NCI-H1930 (cell line): ENCODE data around the gene ORM1.
"Not testable (repeated sequence)": the region's sequence is repeated elsewhere in the genome, so short reads cannot be mapped to it uniquely, and the experiment has no call there.

ENCODE experiments used
- DNase-seq, 2 experiments: peaks; one replicate each; lab custom pipeline; 2025; lab: John Stamatoyannopoulos, UW

ORM1 gene

GRCh38 chr9:114322831-114323531, at the start of gene ORM1:
Gene ORM1 (plus strand): TSS chr9:114323098. CDS start chr9:114323134, 36 bp downstream.
- not testable (repeated sequence) for DNase-seq

- no peak for DNase-seq
Observed at GRCh38 chr9:114273461-114273881, 49.4 kb upstream of the ORM1 start.

DNA sequence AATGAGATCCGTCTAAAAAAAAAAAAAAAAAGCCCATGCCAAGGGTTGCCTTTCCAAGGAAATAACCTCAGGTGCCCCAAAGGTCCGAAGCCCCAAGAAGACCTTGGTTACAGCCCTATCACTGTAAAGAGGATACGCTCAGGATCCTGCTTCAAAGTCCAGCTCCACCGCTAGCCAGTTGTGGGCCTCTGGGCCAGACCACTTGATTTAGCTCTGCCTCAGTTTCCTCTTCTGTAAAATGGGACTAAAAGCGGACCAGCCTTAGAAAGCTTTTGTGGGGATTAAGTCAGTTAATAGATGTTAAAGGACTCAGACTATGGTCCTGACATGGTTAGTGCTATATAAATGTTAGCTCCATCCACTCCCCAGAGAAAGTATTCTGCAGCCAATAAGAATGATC, 48.7 kb upstream of the ORM1 start:
- no peak for DNase-seq

DNA sequence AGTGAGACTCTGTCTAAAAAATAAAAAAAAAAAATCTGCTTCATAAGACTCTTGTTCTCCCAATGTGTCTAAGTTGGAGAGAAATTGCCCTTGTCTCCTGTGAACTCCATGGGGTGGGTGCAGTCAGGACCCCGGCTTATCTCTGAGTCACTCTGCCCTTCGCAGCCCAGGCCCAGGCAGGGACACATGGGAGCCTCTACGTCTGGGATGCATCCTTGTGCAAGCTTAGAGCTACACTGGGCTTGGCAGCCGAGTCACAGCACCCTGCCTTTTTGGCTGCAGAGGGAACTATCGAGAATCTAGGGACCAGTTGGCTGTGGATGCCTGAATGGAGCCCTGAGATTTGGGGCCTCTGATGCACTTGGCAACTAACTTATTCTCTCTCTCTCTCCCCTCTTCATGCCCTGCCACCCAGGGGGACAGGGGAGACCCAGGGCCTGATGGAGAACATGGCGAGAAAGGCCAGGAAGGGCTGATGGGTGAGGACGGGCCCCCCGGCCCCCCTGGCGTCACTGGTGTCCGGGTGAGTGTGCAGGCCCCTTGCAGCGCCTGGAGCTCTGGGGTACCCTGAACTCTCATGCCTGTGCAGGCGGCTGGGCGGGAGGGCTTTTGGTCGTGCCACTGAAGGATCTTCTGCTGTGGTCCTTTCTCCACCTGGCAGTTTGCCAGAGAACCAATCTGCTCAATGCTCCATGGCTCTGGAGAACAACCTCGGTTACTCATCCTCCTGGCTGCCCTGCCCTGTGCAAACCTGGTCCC, 47.5 kb upstream of the ORM1 start:
- DNase-seq = no peak

- DNase-seq = no peak
Observed at GRCh38 chr9:114276908-114277821, 45.7 kb upstream of the ORM1 start.

DNA sequence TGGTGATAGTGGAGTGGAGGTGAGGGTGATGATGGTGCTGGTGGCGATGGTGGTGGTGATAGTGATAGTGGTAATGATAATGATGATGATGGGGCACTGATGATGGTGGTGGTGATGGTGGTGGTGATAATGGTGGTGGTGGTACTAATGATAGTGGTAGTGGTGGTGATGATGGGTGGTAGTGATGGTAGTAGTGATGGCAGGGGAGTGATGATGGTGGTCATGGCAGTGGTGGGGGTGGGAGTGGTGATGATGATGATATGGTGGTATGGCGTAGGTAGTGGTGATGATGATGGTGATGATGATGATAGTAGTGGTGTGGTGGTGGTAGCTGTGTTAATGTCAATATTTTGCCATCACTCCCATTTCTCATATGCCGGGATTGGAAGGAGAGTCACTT, 44.5 kb upstream of the ORM1 start:
- no peak for DNase-seq

DNA sequence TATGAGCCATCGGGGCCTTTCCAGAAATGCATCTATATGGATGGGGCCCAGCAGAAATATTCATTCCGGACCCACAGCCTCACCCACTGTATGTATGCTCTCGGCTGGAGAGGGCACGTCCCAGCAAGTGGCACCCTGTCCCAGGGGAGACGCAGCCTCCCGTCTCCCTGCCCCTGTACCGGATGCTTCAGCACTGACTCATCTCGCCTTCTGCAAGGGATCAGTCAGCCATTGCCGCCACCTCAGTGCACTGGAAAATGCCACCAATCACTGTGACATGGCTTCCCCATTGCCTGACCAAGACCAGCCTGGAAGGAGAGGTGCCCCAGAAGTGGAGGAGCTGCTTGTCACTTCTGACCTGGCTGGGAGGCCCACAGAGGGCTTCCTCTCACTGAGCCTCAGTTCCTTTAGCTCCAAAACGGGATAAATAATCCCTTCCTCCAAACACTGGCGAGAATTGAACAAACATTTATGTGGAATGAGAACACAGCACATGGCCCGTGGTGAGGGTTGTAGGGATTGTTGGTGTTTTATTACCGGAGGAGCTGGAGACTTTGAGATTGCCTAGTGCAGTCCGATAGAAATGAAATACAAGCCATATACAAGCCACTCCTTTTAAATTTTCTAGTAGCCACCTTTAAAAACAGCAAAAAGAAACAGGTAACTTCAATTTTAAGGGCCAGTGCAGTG, 43.9 kb upstream of the ORM1 start:
- no peak for DNase-seq

GRCh38 chr9:114279693-114280092, 43.2 kb upstream of the ORM1 start:
- no peak for DNase-seq

- DNase-seq = no peak
Observed at GRCh38 chr9:114280636-114281472, 42.0 kb upstream of the ORM1 start.

DNA sequence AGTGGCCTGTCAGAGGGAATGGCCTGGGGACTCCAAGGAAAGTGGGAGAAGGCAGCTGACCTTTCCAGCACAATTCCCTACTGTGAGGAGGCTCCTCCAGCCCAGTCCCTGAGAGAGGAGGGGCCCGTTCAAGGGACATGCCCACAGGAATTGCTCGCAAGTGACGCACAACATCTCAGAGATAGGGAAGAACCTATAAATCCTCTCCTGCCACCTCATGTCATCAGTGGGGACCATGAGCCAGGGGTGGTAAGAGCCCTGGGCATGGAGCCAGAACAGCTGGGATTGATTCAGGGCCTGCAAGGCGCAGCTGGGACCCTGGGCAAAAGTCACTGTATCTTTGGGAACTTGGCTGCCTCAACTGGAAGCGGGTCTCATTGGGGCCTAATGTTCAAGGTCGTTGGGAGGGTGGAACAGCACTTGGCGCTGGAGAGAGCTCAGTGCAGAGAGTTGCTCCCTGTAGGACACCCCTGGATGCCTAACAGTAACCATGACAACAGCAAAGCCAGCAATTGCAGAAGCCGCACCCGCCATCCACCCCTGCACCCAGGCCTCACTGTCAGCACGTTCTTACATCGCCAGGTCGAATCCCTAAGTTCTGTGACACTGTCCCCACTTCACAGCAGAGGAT, 41.3 kb upstream of the ORM1 start:
- no peak for DNase-seq

- DNase-seq = no peak
Observed at GRCh38 chr9:114282104-114282485, 40.8 kb upstream of the ORM1 start.

GRCh38 chr9:114282507-114282906, 40.4 kb upstream of the ORM1 start:
- DNase-seq = no peak

DNA sequence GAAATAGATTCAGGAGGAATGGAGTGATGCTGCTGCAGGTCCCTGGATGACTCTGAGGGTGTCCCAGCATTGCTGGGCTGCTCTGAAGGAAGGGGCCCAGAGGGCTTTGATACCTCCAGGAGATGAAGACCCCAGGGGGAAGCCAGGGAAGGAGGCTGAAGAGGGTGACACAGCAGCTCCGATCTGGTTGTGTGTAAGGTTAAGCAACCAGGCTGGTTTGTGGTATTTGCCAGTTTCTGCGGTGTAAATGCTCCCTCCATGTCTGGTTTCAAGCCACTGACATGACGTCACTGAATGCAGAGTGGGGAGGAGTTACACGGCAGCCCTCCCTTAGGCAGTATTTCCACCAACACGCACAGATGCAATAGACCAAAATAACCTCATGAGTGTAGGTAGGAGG, 40.0 kb upstream of the ORM1 start:
- DNase-seq = no peak

DNA sequence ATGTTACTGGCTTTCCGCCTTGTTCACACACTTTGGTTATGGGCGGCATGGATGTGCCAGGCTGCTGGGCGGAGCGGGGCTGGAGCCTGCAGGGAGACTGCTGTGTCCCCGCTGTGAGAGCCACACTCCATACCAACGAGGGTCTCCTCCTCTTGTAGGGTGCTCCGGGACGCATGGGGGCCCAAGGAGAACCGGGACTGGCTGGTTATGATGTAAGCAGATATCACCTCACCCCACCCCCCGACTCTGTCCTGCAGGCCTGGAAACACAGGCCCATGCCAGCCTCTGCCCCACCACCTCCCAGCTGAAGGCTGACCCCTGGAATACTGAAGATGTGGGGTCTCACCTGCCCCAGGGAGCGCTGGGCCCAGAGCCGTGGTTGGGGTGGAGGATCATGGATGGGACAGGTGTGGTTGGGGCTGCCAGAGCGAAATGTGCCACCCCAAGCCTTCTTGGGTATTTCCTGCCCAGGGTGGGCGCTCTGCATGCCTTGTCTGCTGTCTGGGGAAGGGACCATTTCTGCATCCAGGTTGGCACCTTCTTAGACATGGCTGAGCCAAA, 39.3 kb upstream of the ORM1 start:
- no peak for DNase-seq

DNA sequence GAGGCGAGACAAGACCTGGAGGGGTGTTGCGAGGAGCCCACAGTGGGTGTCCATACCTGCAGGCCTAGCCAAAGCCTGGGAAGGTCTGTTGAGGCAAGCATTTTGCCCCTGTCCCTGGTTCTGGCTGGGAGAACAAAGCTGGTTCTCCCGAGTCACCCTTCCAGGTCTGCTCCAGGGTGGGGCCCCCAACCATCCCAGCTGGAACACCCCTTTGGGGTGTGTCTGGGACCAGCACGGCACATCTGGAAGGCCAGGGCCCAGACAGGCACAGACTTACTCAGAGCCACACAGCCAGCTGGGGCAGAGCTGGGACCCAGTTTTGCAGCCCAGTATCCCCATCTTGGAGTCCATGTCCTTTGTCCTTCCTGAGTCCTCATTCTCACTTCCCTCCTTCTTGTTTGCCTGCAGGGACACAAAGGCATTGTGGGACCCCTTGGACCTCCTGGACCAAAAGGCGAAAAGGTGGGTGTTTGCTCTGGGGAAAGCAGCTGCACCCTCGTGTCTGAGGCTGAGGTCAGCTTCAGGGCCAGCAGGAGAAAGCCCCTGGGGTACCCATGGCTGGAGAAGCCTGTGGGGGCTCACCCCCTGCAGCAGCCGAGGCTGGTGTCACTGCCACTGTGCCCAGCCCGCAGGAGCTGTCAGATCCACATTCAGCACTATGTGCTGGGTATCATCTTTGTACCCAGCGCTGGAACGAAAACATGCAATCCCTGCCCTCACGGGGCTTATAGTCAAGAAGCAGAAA, 38.4 kb upstream of the ORM1 start:
- DNase-seq = no peak

- no peak for DNase-seq
Observed at GRCh38 chr9:114285166-114285867, 37.6 kb upstream of the ORM1 start.

DNA sequence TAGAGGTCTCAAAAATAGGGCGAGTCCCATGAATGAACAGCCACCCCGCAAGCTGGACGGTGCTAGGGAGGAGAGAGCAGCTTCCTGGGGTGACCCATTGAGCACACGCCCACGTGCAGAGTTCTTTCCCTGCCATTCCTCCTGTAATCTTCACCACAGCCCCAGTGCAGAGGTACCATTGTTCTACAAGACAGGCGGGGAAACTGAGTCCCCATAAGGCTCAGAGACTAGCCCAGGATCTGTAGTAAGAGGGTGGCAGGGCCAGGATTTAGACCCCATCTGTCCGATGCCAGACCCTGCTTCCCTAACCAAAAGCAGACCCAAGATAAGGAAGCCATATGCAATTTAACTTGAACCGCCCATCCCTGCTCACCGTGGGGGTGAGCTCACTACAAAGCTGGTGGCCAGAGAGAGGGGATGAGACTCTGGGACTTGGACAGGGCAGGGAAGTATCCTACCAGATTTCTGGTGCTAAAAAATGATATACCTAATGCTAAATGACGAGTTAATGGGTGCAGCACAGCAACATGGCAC, 36.7 kb upstream of the ORM1 start:
- no peak for DNase-seq

- no peak for DNase-seq
Observed at GRCh38 chr9:114287001-114287762, 35.7 kb upstream of the ORM1 start.
